Mononuclear cell (primary cell): ENCODE measurements around the gene WDR82. TPM values are rescaled to one million over a fixed set of nuclear protein-coding genes. Genes with fewer than 3 reads are reported as not detected.

Experiments
- H3K27me3 ChIP-seq: 2 replicates; pipeline ENCODE4 v1.6.0; 2011; ENCODE audit warnings: low read length, control low read depth; ENCODE audit not compliant: insufficient read depth
- H3K4me1 ChIP-seq: 2 replicates; pipeline ENCODE4 v1.5.1; 2011; ENCODE audit warnings: mild to moderate bottlenecking, low read length, control low read depth; ENCODE audit not compliant: insufficient read depth
- H3K4me3 ChIP-seq: 2 replicates; pipeline ENCODE4 v1.5.1; 2011; ENCODE audit warnings: mild to moderate bottlenecking, low read length, moderate library complexity
- H3K9me3 ChIP-seq: 2 replicates; pipeline ENCODE4 v1.5.1; 2011; ENCODE audit warnings: low read depth, mild to moderate bottlenecking, control low read depth, low read length
- total RNA-seq: library from RNA; depleted of rRNA; stranded (reverse); fragments of >200 nt; gene quantifications from one replicate; pipeline ENCODE4 v1.2.3, GENCODE V29; 2012

WDR82 gene
- total RNA-seq, 1 donor = 85.5 TPM

- H3K27me3 ChIP-seq = no peaks in the 10 kb centered on the region
- no peaks in the 10 kb centered on the region for H3K9me3 ChIP-seq
- no peak overlapping the region for H3K4me3 ChIP-seq
- peaks cover 29% of the 10 kb centered on the region for H3K4me1 ChIP-seq
Measured at GRCh38 chr3:52210550-52211046, 67.9 kb downstream of the WDR82 start.

GRCh38 chr3:52210037-52210436, 68.4 kb downstream of the WDR82 start:
- no peak overlapping the region for H3K4me3 ChIP-seq
- peaks cover 31% of the 10 kb centered on the region for H3K4me1 ChIP-seq
- H3K27me3 ChIP-seq = no peaks in the 10 kb centered on the region
- H3K9me3 ChIP-seq = no peaks in the 10 kb centered on the region

GRCh38 chr3:52208556-52208955, 69.9 kb downstream of the WDR82 start:
- Histone ChIP-seq H3K9me3 (no peaks in the 10 kb centered on the region), H3K4me3 (no peak overlapping the region), H3K4me1 (peaks cover 45% of the 10 kb centered on the region), H3K27me3 (no peaks in the 10 kb centered on the region)

GRCh38 chr3:52205727-52206372, 72.6 kb downstream of the WDR82 start:
- Histone ChIP-seq H3K4me3 (no peak overlapping the region), H3K9me3 (no peaks in the 10 kb centered on the region), H3K4me1 (peaks cover 57% of the 10 kb centered on the region)

More at GRCh38 chr3:52205727-52206372, 72.6 kb downstream of the WDR82 start:
- no peaks in the 10 kb centered on the region for H3K27me3 ChIP-seq

Other genes with a start within 250 kb of the WDR82 start
- gene DUSP7, start 222.1 kb downstream of the WDR82 start, total RNA-seq = 7.0 TPM
- 0.21 TPM for gene POC1A, start 124.2 kb downstream of the WDR82 start, total RNA-seq
- 20.4 TPM for gene ALAS1, start 80.5 kb downstream of the WDR82 start, total RNA-seq
- 0.21 TPM for gene TLR9, start 53.0 kb downstream of the WDR82 start, total RNA-seq
- gene TWF2, start 39.5 kb downstream of the WDR82 start, total RNA-seq = 70.5 TPM
- gene PPM1M, start 32.9 kb downstream of the WDR82 start, total RNA-seq = 31.2 TPM
- gene GLYCTK, start 9.2 kb upstream of the WDR82 start, total RNA-seq = 13.3 TPM
- gene DNAH1, start 37.7 kb upstream of the WDR82 start, total RNA-seq = 20.9 TPM
- gene BAP1, start 131.4 kb upstream of the WDR82 start, total RNA-seq = 58.1 TPM
- gene PHF7, start 132.0 kb upstream of the WDR82 start, total RNA-seq = 9.3 TPM
- 0.31 TPM for gene SEMA3G, start 166.5 kb upstream of the WDR82 start, total RNA-seq
- gene TNNC1, start 175.4 kb upstream of the WDR82 start, total RNA-seq = 0.31 TPM
- 75.8 TPM for gene NISCH, start 177.0 kb upstream of the WDR82 start, total RNA-seq
- 42.6 TPM for gene STAB1, start 216.7 kb upstream of the WDR82 start, total RNA-seq